Left lung (tissue), 10 donors: ENCODE results near the gene ZNHIT1. TPM values are rescaled to one million over a fixed set of nuclear protein-coding genes. Genes with fewer than 3 reads are reported as not detected.

ENCODE experiments used
- ATAC-seq: fragments of 200-7000 bp; cut with Tn5 transposase; one replicate; pipeline ENCODE4 v1.9.1; 2020; ENCODE audit warnings: moderate library complexity
- DNase-seq, 4 donors: peaks; one replicate each; pipeline ENCODE4 v3.0.0-alpha.2; 2013 to 2020
- H3K27ac ChIP-seq, 2 donors: fragments of 200-600 bp; sonication (generic) in 1 of 2; one replicate each; pipeline versions ENCODE4 v1.5.0 to v1.8.0; 2020 to 2021
- H3K27me3 ChIP-seq, 2 donors: fragments of 200-600 bp; sonication (generic) in 1 of 2; one replicate each; pipeline versions ENCODE4 v1.5.0 to v1.8.0; 2020 to 2021
- H3K36me3 ChIP-seq, 2 donors: fragments of 200-600 bp; sonication (generic) in 1 of 2; one replicate each; pipeline versions ENCODE4 v1.5.0 to v1.8.0; 2020 to 2021
- H3K4me1 ChIP-seq, 2 donors: fragments of 200-600 bp; one replicate each; pipeline ENCODE4 v1.8.0; 2021
- H3K4me3 ChIP-seq, 2 donors: fragments of 200-600 bp; sonication (generic) in 1 of 2; one replicate each; pipeline versions ENCODE4 v1.5.0 to v1.8.0; 2020 to 2021; ENCODE audit warnings: mild to moderate bottlenecking in 1 of 2
- H3K9me3 ChIP-seq, 2 donors: fragments of 200-600 bp; sonication (generic) in 1 of 2; one replicate each; pipeline versions ENCODE4 v1.5.0 to v1.8.0; 2020 to 2021
- intact Hi-C, 2 donors: fragments of 100-400 bp; cut with DNase I; formaldehyde crosslinking; loops; one replicate each; pipeline versions ENCODE4 v1.11.2 to v1.14.2; 2022
- polyA plus RNA-seq, 6 donors: library from polyadenylated mRNA; unstranded; fragments of 120-200 nt; gene quantifications; one replicate each; pipeline ENCODE4 v1.2.1, GENCODE V29; 2013; ENCODE audit not compliant: insufficient read length in 6 of 6
- total RNA-seq, 2 donors: library from RNA; stranded (reverse); fragmentation: NEBNext Ultra II Directional; extraction: Animal tissue kit (Norgen Biotek cat#: 25700); gene quantifications; one replicate each; pipeline ENCODE4 v1.2.1, GENCODE V29; 2021
- TF ChIP-seq, protein P1 (sequence below), 2 donors: fragments of 200-600 bp; sonication (generic) in 1 of 2; IDR thresholded peaks; one replicate each; pipeline versions ENCODE4 v1.5.0 to v1.8.0; 2021; ENCODE audit warnings: antibody characterized with exemption in 2 of 2
- donor health status: DM: no; HTN: yes; CAD: no.
- donor health status: DM: no; HTN: no; CAD: no.

The ZNHIT1 gene
- total and polyA plus RNA-seq, 8 donors = 44.9 to 70.5 (median 56.3) TPM

DNA sequence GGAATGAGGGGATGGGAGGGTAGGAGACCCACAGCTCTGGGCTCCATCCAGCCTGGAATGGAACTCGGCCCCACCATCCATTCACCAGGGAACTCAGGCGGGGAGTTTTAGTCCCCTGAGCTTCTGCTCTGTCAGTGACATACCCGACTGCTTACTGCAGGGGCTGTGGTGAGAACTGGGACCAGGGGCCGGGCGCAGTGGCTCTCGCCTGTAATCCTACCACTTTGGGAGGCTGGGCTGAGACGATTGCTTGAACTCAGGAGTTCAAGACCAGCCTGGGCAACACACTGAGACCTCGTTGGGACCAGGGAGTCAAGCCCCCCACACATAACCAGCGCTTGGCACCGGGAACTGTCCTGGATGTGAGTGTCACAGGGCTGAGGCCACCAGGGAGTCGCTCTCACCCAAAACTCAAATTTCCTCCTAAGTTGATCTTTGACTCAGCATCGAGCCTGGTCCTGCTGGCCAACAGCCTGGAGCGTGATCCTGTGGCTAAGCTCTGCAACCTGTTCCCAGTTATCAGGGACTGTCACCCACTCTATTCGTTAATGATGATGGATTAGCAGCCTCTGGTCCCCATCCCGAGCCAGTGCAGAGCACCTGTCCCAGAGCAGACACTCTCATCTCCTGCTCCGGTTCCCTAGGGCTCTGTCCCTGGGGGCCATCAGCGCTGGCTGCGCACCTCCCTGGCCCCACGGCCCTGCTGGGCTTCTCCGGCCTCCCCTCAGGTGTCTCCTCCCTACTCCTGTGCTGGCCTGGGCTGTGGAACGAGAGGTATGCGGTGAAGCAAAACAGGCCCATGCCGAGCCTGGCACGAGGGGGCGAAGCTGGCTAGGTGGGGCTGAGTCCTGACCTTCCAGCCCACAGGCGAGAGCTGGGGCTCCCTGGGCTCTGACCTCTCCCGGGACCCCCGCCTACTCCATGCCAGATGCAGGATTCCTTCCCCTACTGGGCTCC lies 20.5 kb downstream of the ZNHIT1 start:
- no peak for ATAC-seq

DNA sequence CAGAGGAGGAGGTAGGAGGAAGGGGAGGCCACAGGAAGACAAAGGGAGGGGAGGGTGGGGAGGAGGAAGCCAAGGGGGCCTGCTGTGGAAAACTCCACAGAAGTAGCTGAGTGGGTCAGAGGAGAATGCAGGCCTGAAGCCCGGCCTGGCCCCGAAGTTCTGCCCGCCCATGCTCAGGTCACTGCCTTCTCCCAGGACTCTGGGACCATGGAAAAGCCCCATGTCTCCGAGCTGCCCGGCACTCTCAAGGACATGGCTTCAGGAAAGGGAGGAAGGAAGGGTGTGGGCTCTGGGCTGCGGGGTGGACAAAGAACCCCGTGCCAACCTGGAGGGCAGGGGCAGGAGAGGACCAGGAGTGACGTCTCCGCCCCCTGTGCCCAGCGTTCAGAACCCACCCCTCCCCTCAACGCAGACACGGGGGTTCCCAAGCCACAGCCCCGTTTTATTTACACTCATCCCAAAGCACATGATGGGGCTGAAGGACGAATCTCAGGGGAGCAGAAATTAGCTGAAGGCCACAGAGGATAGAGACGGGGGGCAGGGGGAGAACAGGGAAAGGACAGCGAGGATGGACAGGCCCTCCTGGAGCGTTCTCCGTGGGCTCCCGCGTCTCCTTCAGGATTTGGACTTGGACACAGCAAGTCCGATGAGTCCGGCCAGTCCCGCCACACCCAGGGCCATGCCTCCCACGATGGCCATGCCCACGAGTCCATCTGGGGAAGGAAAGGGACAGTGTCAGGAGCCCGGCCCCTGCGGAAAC lies 21.4 kb downstream of the ZNHIT1 start:
- intact Hi-C loops = no loop called here
- H3K27me3 ChIP-seq = no peaks in the 10 kb centered on the region
- no peak overlapping the region for H3K4me3 ChIP-seq
- ATAC-seq (no peak), DNase-seq (no peak)
- H3K9me3 ChIP-seq = no peaks in the 10 kb centered on the region
- TF ChIP-seq, protein P1, sequence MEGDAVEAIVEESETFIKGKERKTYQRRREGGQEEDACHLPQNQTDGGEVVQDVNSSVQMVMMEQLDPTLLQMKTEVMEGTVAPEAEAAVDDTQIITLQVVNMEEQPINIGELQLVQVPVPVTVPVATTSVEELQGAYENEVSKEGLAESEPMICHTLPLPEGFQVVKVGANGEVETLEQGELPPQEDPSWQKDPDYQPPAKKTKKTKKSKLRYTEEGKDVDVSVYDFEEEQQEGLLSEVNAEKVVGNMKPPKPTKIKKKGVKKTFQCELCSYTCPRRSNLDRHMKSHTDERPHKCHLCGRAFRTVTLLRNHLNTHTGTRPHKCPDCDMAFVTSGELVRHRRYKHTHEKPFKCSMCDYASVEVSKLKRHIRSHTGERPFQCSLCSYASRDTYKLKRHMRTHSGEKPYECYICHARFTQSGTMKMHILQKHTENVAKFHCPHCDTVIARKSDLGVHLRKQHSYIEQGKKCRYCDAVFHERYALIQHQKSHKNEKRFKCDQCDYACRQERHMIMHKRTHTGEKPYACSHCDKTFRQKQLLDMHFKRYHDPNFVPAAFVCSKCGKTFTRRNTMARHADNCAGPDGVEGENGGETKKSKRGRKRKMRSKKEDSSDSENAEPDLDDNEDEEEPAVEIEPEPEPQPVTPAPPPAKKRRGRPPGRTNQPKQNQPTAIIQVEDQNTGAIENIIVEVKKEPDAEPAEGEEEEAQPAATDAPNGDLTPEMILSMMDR (IDR thresholded peaks at IDR 0.05) = no peak
- peaks cover 0 to 54% of the 10 kb centered on the region in 2 donors for H3K36me3 ChIP-seq
- H3K27ac ChIP-seq = peak overlapping the region; percentile 65 to 70
- peaks cover 8 to 73% of the 10 kb centered on the region in 2 donors for H3K4me1 ChIP-seq

More for the DNA sequence above, 20.5 kb downstream of the ZNHIT1 start:
- Histone ChIP-seq H3K27me3 (no peaks in the 10 kb centered on the region), H3K36me3 (peaks cover 0 to 54% of the 10 kb centered on the region in 2 donors), H3K4me1 (peaks cover 3 to 64% of the 10 kb centered on the region in 2 donors), H3K4me3 (no peak overlapping the region), H3K9me3 (no peaks in the 10 kb centered on the region), H3K27ac (peak overlapping the region; percentile 65 to 70)
- intact Hi-C loops = no loop called here
- no peak for DNase-seq
- TF ChIP-seq, protein P1 (IDR thresholded peaks at IDR 0.05) = no peak

DNA sequence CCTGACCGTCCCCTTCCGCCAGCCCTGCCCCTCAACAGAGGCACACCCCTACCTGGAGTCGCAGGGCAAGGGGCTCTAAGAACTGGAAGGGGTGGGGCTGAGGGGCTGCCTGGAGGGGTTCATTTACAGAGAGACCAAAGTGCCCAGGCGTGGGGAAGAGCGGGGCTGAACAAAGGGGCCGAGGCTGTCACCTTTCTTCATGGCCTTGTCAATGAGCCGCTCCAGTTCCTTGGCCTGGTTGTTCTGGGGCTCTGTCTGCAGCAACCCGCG lies 21.9 kb downstream of the ZNHIT1 start:
- Histone ChIP-seq H3K4me1 (peaks cover 8 to 73% of the 10 kb centered on the region in 2 donors), H3K36me3 (peaks cover 0 to 54% of the 10 kb centered on the region in 2 donors), H3K9me3 (no peaks in the 10 kb centered on the region), H3K27me3 (no peaks in the 10 kb centered on the region), H3K4me3 (no peak overlapping the region), H3K27ac (peak overlapping the region; percentile 65 to 70)
- TF ChIP-seq, protein P1 (IDR thresholded peaks at IDR 0.05) = no peak
- ATAC-seq (no peak), DNase-seq (no peak)
- intact Hi-C loops = no loop called here

DNA sequence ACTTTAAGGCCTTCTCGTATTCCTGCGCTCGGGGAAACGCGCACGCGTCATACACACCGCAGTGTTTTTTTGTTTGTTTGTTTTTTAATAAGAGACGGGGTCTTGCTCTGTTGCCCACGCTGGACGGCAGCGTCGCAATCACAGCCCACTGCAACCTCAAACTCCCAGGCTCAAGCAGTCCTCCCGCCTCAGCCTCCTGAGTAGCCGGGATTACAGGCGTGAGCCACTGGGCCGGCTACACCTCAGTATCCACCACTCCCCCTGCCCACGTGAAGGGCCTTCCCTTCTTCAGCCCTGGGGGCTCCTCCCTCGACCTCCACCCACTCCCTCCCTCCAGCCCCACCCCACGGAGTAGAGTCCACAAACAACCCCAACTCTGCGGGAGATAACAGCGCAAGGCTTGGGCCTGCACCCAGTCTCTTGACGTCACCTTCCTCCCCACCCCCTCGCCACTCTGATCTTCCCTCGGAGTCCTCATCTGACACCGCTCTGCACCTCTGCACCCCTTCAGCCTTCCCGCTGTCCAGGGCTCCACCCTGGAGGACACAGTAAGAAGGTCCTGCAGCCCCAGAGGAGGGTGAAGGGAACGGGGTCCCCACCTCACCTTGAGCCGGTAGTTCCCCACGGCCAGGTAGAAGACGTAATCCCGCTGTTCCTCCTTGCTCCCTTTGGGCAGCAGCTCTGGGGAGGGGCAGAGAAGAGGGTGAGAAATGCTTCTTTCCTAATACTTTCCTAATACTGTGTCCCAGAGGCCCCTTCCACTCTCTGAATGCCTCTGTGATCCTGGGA lies 22.5 kb downstream of the ZNHIT1 start:
- ATAC-seq = no peak
- TF ChIP-seq, protein P1 (IDR thresholded peaks at IDR 0.05) = no peak
- peak overlapping the region; percentile 65 to 70 for H3K27ac ChIP-seq
- no peak overlapping the region for H3K4me3 ChIP-seq
- no peaks in the 10 kb centered on the region for H3K27me3 ChIP-seq
- H3K36me3 ChIP-seq = peaks cover 0 to 54% of the 10 kb centered on the region in 2 donors
- no peaks in the 10 kb centered on the region for H3K9me3 ChIP-seq
- DNase-seq = no peak
- intact Hi-C loops = no loop called here
- peaks cover 8 to 78% of the 10 kb centered on the region in 2 donors for H3K4me1 ChIP-seq
